Upper lobe of left lung (tissue), 6 donors: ENCODE measurements around the gene TPSB2. TPM values are rescaled to one million over a fixed set of nuclear protein-coding genes. Genes with fewer than 3 reads are reported as not detected.

ENCODE experiments used
- ATAC-seq, 2 donors: fragments of 200-7000 bp; cut with Tn5 transposase; one replicate each; pipeline ENCODE4 v1.9.1; 2022; ENCODE audit warnings: mild to moderate bottlenecking in 2 of 2, moderate library complexity in 2 of 2; ENCODE audit not compliant: low FRiP score in 2 of 2
- DNase-seq, 2 donors: peaks; one replicate each; pipeline ENCODE4 v3.0.0-alpha.2; 2019 to 2020
- H3K27ac ChIP-seq, 4 donors: fragments of 200-600 bp; sonication (generic); one replicate each; pipeline ENCODE4 v1.5.1; 2016 to 2019
- H3K27me3 ChIP-seq, 4 donors: fragments of 200-600 bp; sonication (generic); one replicate each; pipeline ENCODE4 v1.5.1; 2017 to 2019
- H3K36me3 ChIP-seq, 4 donors: fragments of 200-600 bp; sonication (generic); one replicate each; pipeline ENCODE4 v1.5.1; 2016 to 2019
- H3K4me1 ChIP-seq, 4 donors: fragments of 200-600 bp; sonication (generic); one replicate each; pipeline ENCODE4 v1.5.1; 2018 to 2019
- H3K4me3 ChIP-seq, 4 donors: fragments of 200-600 bp; sonication (generic); one replicate each; pipeline ENCODE4 v1.5.1; 2017 to 2019; ENCODE audit warnings: mild to moderate bottlenecking in 2 of 4, moderate library complexity in 1 of 4
- H3K9me3 ChIP-seq, 4 donors: fragments of 200-600 bp; sonication (generic); one replicate each; pipeline ENCODE4 v1.5.1; 2018 to 2019
- EP300 ChIP-seq, 4 donors: sonication (generic); formaldehyde crosslinking; IDR thresholded peaks; one replicate each; pipeline ENCODE4 v1.5.1; 2017; ENCODE audit warnings: antibody characterized with exemption in 4 of 4, control low read depth in 2 of 4
- POLR2A ChIP-seq, 4 donors: fragments of 450-650 bp; IDR thresholded peaks; one replicate each; pipeline ENCODE4 v1.5.1; 2016 to 2017; ENCODE audit warnings: antibody characterized with exemption in 4 of 4, mild to moderate bottlenecking in 2 of 4
- POLR2AphosphoS5 ChIP-seq, 2 donors: sonication (generic); formaldehyde crosslinking; IDR thresholded peaks; one replicate each; pipeline ENCODE4 v1.5.1; 2017; ENCODE audit warnings: antibody characterized with exemption in 2 of 2
- WGBS, 2 donors: methylation state at CpG; one replicate each; pipeline ENCODE4 v1.1.5; 2017 to 2018; 5-methylcytosine and 5-hydroxymethylcytosine counted together
- total RNA-seq, 6 donors: library from RNA; depleted of rRNA in 4 of 6; stranded (reverse); fragments of >200 nt in 4 of 6; gene quantifications; one replicate each; pipeline versions ENCODE4 v1.1.0 to v1.2.1, GENCODE V29; 2016 to 2021
- TF ChIP-seq, protein P1 (sequence below), 6 experiments: fragments of 450-650 bp in 4 of 6; fragments of 200-600 bp in 2 of 6; sonication (generic) in 2 of 6; IDR thresholded peaks; one replicate each; pipeline ENCODE4 v1.5.1; 2016 to 2019; ENCODE audit warnings: antibody characterized with exemption in 6 of 6
- donor health status: DM: no; HTN: no; CAD: no; lungs with moderate emphysema.
- donor health status: DM: no; HTN: yes; CAD: no; lungs with severe emphysema.

The TPSB2 gene
- total RNA-seq, 6 donors from 2014 or later = 10.5 to 329 (median 70.7) TPM

- ATAC-seq (no peak), DNase-seq (no peak)
- no peak overlapping the region for H3K4me3 ChIP-seq
- H3K4me1 ChIP-seq = peaks cover 0 to 15% (median 3%) of the 10 kb centered on the region in 4 donors
- no peaks in the 10 kb centered on the region for H3K36me3 ChIP-seq
- no peaks in the 10 kb centered on the region for H3K27me3 ChIP-seq
- no peaks in the 10 kb centered on the region for H3K9me3 ChIP-seq
- H3K27ac ChIP-seq = no peak overlapping the region
- 40 to 58% methylated on average over 5 to 11 of the region's 11 CpGs for WGBS, 2 donors
- TF ChIP-seq POLR2AphosphoS5 (IDR thresholded peaks at IDR 0.05) = no peak
- TF ChIP-seq, protein P1, sequence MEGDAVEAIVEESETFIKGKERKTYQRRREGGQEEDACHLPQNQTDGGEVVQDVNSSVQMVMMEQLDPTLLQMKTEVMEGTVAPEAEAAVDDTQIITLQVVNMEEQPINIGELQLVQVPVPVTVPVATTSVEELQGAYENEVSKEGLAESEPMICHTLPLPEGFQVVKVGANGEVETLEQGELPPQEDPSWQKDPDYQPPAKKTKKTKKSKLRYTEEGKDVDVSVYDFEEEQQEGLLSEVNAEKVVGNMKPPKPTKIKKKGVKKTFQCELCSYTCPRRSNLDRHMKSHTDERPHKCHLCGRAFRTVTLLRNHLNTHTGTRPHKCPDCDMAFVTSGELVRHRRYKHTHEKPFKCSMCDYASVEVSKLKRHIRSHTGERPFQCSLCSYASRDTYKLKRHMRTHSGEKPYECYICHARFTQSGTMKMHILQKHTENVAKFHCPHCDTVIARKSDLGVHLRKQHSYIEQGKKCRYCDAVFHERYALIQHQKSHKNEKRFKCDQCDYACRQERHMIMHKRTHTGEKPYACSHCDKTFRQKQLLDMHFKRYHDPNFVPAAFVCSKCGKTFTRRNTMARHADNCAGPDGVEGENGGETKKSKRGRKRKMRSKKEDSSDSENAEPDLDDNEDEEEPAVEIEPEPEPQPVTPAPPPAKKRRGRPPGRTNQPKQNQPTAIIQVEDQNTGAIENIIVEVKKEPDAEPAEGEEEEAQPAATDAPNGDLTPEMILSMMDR (IDR thresholded peaks at IDR 0.05) = no peak
Measured at GRCh38 chr16:1196494-1196893, 33.5 kb downstream of the TPSB2 start.

GRCh38 chr16:1195393-1195666, 34.7 kb downstream of the TPSB2 start:
- H3K27ac ChIP-seq = no peak overlapping the region
- no peak for TF ChIP-seq POLR2A (IDR thresholded peaks at IDR 0.05)
- TF ChIP-seq POLR2AphosphoS5 (IDR thresholded peaks at IDR 0.05) = no peak
- TF ChIP-seq, protein P1 (IDR thresholded peaks at IDR 0.05) = no peak
- TF ChIP-seq EP300 (IDR thresholded peaks at IDR 0.05) = no peak
- 64 to 75% methylated on average over 13 to 14 of the region's 14 CpGs for WGBS, 2 donors
- H3K9me3 ChIP-seq = no peaks in the 10 kb centered on the region
- H3K4me1 ChIP-seq = peaks cover 0 to 15% (median 3%) of the 10 kb centered on the region in 4 donors
- no peak for ATAC-seq
- H3K27me3 ChIP-seq = no peaks in the 10 kb centered on the region
- H3K4me3 ChIP-seq = no peak overlapping the region
- no peak for DNase-seq
- no peaks in the 10 kb centered on the region for H3K36me3 ChIP-seq

GRCh38 chr16:1194665-1195392, 35.2 kb downstream of the TPSB2 start:
- H3K27ac ChIP-seq = no peak overlapping the region
- no peak for DNase-seq
- ATAC-seq = peak in 1 of 2 donors; percentile 10
- peaks cover 0 to 15% (median 3%) of the 10 kb centered on the region in 4 donors for H3K4me1 ChIP-seq
- no peak overlapping the region for H3K4me3 ChIP-seq
- H3K27me3 ChIP-seq = no peaks in the 10 kb centered on the region
- 29 to 63% methylated on average over 6 to 27 of the region's 61 CpGs for WGBS, 2 donors
- TF ChIP-seq, protein P1 (IDR thresholded peaks at IDR 0.05) = peak; percentile 41 to 80 (median 72)
- TF ChIP-seq POLR2A (IDR thresholded peaks at IDR 0.05) = no peak
- no peaks in the 10 kb centered on the region for H3K36me3 ChIP-seq
- H3K9me3 ChIP-seq = no peaks in the 10 kb centered on the region

DNA sequence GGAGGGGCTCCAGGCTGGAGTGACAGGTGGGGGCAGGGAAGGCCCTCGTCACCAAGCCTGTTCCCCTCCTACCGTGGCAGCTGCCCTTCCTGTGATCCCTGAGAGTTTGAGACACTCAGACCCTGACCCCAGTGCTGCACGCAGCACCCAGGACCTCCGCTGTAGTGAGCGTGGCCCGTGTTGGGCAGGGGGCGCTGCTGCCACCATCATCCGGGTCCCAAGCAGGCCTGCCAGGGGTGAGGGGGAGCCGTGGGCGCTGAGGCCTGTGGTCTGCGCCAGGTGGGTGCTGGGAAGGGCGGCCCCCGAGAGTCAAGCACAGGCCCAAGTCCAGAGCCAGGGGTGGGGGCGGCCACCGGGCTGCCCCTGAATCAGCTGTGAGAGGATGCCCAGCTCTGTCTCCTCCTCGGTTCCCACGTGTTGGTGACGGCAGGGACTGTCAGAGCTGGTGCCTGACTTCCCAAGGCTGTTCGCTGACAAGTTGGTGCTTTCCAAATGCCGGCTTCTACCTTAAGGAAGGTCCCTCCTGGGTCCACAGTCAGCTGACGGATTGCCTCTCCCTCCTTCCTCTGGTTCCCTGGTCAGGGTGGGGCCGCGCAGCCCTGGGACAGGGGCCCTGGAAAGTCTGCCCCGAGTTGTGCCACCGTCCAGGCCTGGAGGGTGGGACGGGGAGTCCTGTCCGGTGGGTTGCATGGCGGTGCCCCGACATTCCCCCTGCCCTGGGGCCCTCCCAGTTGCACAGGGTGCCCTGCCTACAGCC, 36.0 kb downstream of the TPSB2 start:
- Histone ChIP-seq H3K27ac (no peak overlapping the region), H3K4me3 (no peak overlapping the region), H3K36me3 (no peaks in the 10 kb centered on the region), H3K4me1 (peaks cover 0 to 15% (median 3%) of the 10 kb centered on the region in 4 donors), H3K27me3 (no peaks in the 10 kb centered on the region), H3K9me3 (no peaks in the 10 kb centered on the region)
- ATAC-seq (no peak), DNase-seq (no peak)
- WGBS, 2 donors = 61 to 65% methylated on average over 8 to 17 of the region's 29 CpGs
- TF ChIP-seq, protein P1 (IDR thresholded peaks at IDR 0.05) = no peak
- no peak for TF ChIP-seq POLR2A (IDR thresholded peaks at IDR 0.05)
- no peak for TF ChIP-seq POLR2AphosphoS5 (IDR thresholded peaks at IDR 0.05)
- TF ChIP-seq EP300 (IDR thresholded peaks at IDR 0.05) = no peak
